Cardiac fibroblast (primary cell): ENCODE data around the gene ATXN10.

ENCODE experiments used
- DNase-seq, 2 donors: peaks; one replicate each; pipeline versions ENCODE4 v3.0.0 to v3.0.0-alpha.2; 2010; ENCODE audit warnings: low read depth in 2 of 2
- H3K4me3 ChIP-seq, 2 donors: replicated peaks in 1 of 2; 1 replicate in 1 of 2; 2 replicates in 1 of 2; pipeline ENCODE4 v1.5.1; 2011; ENCODE audit warnings: low read depth in 2 of 2, low read length in 2 of 2, mild to moderate bottlenecking in 2 of 2, moderate library complexity in 1 of 2
- TF ChIP-seq, protein P1 (sequence below): IDR thresholded peaks from one replicate; pipeline ENCODE4 v1.5.1; 2011; ENCODE audit warnings: low read depth, mild to moderate bottlenecking, low read length, inconsistent platforms

Gene ATXN10

GRCh38 chr22:45870011-45870410 is 198.4 kb downstream of the ATXN10 start:
- no peak overlapping the region for H3K4me3 ChIP-seq
- DNase-seq, result no peak
- TF ChIP-seq, protein P1, sequence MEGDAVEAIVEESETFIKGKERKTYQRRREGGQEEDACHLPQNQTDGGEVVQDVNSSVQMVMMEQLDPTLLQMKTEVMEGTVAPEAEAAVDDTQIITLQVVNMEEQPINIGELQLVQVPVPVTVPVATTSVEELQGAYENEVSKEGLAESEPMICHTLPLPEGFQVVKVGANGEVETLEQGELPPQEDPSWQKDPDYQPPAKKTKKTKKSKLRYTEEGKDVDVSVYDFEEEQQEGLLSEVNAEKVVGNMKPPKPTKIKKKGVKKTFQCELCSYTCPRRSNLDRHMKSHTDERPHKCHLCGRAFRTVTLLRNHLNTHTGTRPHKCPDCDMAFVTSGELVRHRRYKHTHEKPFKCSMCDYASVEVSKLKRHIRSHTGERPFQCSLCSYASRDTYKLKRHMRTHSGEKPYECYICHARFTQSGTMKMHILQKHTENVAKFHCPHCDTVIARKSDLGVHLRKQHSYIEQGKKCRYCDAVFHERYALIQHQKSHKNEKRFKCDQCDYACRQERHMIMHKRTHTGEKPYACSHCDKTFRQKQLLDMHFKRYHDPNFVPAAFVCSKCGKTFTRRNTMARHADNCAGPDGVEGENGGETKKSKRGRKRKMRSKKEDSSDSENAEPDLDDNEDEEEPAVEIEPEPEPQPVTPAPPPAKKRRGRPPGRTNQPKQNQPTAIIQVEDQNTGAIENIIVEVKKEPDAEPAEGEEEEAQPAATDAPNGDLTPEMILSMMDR, result no peak

- H3K4me3 ChIP-seq, result no peak overlapping the region
- TF ChIP-seq, protein P1, result no peak
- DNase-seq, result no peak
These were observed 200.1 kb downstream of the ATXN10 start for GRCh38 chr22:45871721-45872120.

DNA sequence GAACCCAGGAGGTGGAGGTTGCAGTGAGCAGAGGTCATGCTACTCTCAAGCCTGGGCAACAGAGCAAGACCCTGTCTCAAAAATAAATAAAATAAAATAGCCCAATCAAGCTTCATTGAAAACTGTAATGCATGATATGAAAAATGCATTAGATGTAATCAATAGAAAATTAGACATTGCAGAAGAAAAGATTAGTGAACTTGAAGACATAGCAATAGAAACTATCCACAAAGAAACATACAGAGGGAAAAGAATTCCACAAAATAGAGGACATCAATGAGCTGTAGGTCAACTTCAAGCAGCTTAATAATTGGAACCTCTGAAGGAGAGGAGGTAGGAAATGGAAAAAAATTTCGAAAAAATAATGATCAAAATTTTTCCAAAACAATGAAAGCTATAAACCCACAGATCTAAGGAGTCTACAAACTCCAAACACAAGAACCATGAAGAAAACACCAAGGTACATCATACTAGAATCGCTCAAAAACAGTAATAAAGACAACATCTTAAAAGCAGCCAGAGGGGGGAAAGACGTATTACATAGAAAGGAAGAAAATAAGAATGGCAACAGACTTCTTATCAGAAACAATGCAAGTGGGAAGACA is 201.1 kb downstream of the ATXN10 start:
- no peak overlapping the region for H3K4me3 ChIP-seq
- TF ChIP-seq, protein P1, result no peak
- DNase-seq, result no peak

DNA sequence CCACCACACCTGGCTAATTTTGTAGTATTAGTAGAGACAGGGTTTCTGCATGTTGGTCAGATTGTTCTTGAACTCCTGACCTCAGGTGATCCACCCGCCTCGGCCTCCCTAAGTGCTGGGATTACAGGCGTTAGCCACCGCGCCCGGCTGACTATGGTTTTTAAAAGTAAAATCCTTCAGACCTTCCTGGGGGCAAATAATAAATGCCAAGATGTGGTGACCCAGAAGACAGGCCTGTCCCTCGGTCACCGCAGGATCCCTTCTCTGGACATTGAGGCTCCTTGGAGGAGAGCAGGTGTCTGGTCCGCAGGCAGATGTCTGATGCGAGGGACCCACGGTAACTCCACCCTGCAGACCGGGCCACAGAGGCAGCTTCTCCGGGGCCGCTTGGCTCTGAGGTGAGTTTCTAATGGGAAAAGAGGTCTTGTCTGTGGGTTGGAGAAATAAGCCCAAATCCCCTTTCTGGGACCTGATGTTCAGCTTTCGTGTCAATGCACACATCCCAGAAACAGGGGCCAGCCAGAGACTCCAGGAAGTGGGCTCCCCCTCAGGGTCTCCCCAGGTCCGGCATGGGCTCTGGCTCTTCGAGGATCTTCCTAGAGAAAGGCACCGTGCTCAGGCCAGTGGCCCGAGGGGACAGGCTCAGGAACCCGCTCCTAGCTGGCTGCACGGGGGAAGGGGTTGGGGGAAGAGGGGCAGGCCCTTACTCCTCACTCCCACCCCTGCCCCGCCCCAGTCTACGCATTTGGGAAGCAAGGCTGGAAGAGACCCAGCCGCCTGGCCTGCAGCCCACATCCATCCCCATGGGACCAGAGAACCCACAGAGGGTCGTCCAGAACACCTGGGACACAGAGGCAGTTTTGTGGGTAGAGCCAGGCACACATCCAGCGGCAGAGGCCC is 204.8 kb downstream of the ATXN10 start:
- TF ChIP-seq, protein P1, result no peak
- DNase-seq, result no peak
- no peak overlapping the region for H3K4me3 ChIP-seq

DNA sequence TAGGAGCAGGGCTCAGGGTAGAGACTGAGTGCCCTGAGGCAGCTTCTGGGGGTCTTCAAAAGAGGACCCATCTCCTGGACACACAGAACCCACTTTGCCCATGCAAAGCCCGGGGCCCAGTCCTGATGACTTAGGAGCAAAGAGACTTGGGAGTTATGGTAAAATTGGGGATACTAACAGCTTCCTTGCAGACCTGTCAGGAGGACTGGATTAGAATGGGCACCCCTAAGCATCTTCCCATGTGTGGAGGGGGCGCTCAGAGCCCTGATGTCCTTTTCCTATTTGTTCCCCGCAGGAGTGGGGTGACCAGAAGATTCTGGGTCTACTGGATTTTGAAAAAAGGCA is 205.4 kb downstream of the ATXN10 start:
- no peak overlapping the region for H3K4me3 ChIP-seq
- TF ChIP-seq, protein P1, result no peak
- no peak for DNase-seq

- DNase-seq, result no peak
- TF ChIP-seq, protein P1, result no peak
- no peak overlapping the region for H3K4me3 ChIP-seq
These were observed 206.0 kb downstream of the ATXN10 start for GRCh38 chr22:45877651-45878050.
